Epidermal melanocyte (primary cell): ENCODE results near the gene HMGCS2.

Experiments used
- DNase-seq: peaks from one replicate; pipeline ENCODE4 v3.0.0; 2011; ENCODE audit warnings: low spot score; ENCODE audit not compliant: insufficient read length

HMGCS2 gene

GRCh38 chr1:119768778-119769177, at the start of gene HMGCS2:
Gene HMGCS2, minus strand, starts transcription at chr1:119768905. Its CDS starts 61 bp downstream, at chr1:119768844.
- no peak for DNase-seq

GRCh38 chr1:119818181-119818580, 49.5 kb upstream of the HMGCS2 start:
- DNase-seq: no peak

GRCh38 chr1:119816407-119816806, 47.7 kb upstream of the HMGCS2 start:
- no peak for DNase-seq

- no peak for DNase-seq
Measured at GRCh38 chr1:119815928-119816327, 47.2 kb upstream of the HMGCS2 start.

- no peak for DNase-seq
Measured at GRCh38 chr1:119815361-119815760, 46.7 kb upstream of the HMGCS2 start.

- no peak for DNase-seq
Measured at GRCh38 chr1:119814288-119814687, 45.6 kb upstream of the HMGCS2 start.

GRCh38 chr1:119811985-119812557, 43.4 kb upstream of the HMGCS2 start:
- DNase-seq: no peak

- no peak for DNase-seq
Measured at GRCh38 chr1:119811387-119811786, 42.7 kb upstream of the HMGCS2 start, which contains the start of gene REG4. Gene REG4, minus strand, starts transcription at chr1:119811460. Its CDS starts 2,691 bp downstream, at chr1:119808769.

- peak; percentile 55 for DNase-seq
Measured at GRCh38 chr1:119808972-119809550, 40.4 kb upstream of the HMGCS2 start.

- no peak for DNase-seq
Measured at GRCh38 chr1:119808491-119808890, 39.8 kb upstream of the HMGCS2 start.

- no peak for DNase-seq
Measured at GRCh38 chr1:119806489-119806888, 37.8 kb upstream of the HMGCS2 start.

- no peak for DNase-seq
Measured at GRCh38 chr1:119805746-119806145, 37.0 kb upstream of the HMGCS2 start.

- no peak for DNase-seq
Measured at GRCh38 chr1:119805247-119805646, 36.5 kb upstream of the HMGCS2 start.

- DNase-seq: no peak
Measured at GRCh38 chr1:119799599-119800177, 31.0 kb upstream of the HMGCS2 start.

- no peak for DNase-seq
Measured at GRCh38 chr1:119799003-119799402, 30.3 kb upstream of the HMGCS2 start.

GRCh38 chr1:119797606-119798005, 28.9 kb upstream of the HMGCS2 start:
- DNase-seq: no peak

- DNase-seq: no peak
Measured at GRCh38 chr1:119797162-119797561, 28.5 kb upstream of the HMGCS2 start.

- no peak for DNase-seq
Measured at GRCh38 chr1:119795261-119796200, 26.8 kb upstream of the HMGCS2 start.

- no peak for DNase-seq
Measured at GRCh38 chr1:119794876-119795240, 26.2 kb upstream of the HMGCS2 start.

GRCh38 chr1:119794230-119794875, 25.6 kb upstream of the HMGCS2 start:
- no peak for DNase-seq

GRCh38 chr1:119791377-119791776, 22.7 kb upstream of the HMGCS2 start:
- DNase-seq: no peak
